Muscle layer of colon (tissue), 2 donors: ENCODE data around the gene EHBP1.

Experiments used
- H3K27ac ChIP-seq: one replicate; pipeline ENCODE4 v1.7.0; 2013; ENCODE audit warnings: low read depth, mild to moderate bottlenecking, low read length, moderate library complexity
- H3K27me3 ChIP-seq, 2 donors: one replicate each; pipeline ENCODE4 v1.7.0; 2013; ENCODE audit warnings: low read length in 2 of 2, mild to moderate bottlenecking in 2 of 2; ENCODE audit not compliant: insufficient read depth in 2 of 2, control insufficient read depth in 1 of 2
- H3K36me3 ChIP-seq: one replicate; pipeline ENCODE4 v1.7.0; 2013; ENCODE audit warnings: mild to moderate bottlenecking, low read length; ENCODE audit not compliant: insufficient read depth
- H3K4me1 ChIP-seq: one replicate; pipeline ENCODE4 v1.7.0; 2013; ENCODE audit warnings: mild to moderate bottlenecking, low read length; ENCODE audit not compliant: insufficient read depth
- H3K4me3 ChIP-seq, 2 donors: one replicate each; pipeline ENCODE4 v1.7.0; 2013; ENCODE audit warnings: low read length in 2 of 2, low read depth in 1 of 2, mild to moderate bottlenecking in 1 of 2, moderate library complexity in 1 of 2
- H3K9ac ChIP-seq: one replicate; pipeline ENCODE4 v1.7.0; 2013; ENCODE audit warnings: low read length
- H3K9me3 ChIP-seq: one replicate; pipeline ENCODE4 v1.7.0; 2013; ENCODE audit warnings: mild to moderate bottlenecking, low read length
- donor health status: abdominal sarcoma.
- donor health status: Adenocarcinoma of cecum.

The EHBP1 gene

DNA sequence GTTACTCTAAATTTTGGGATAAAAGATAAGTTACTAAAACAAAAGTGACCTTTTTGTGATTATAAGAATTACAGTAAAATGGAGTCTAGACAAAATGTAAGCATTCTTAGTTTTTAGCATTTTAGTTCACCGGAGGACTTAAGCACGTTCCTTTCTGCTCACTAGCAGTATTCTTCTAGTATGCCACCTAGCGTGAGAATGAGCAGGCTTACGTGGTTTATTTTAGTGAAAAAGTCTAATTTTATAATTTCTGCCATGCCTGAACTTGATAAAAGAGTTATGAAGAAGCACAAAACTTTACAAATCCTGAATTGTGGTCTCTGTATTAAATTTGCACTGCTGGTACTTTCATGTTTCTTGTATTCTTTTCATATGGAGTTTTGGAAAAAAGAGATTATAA, 332.5 kb downstream of the EHBP1 start:
- H3K4me3 ChIP-seq, result no peak overlapping the region
- no peak overlapping the region for H3K9ac ChIP-seq
- no peak overlapping the region for H3K27ac ChIP-seq
- H3K36me3 ChIP-seq, result peaks cover 4% of the 10 kb centered on the region
- H3K4me1 ChIP-seq, result no peaks in the 10 kb centered on the region
- no peaks in the 10 kb centered on the region for H3K27me3 ChIP-seq
- no peaks in the 10 kb centered on the region for H3K9me3 ChIP-seq

DNA sequence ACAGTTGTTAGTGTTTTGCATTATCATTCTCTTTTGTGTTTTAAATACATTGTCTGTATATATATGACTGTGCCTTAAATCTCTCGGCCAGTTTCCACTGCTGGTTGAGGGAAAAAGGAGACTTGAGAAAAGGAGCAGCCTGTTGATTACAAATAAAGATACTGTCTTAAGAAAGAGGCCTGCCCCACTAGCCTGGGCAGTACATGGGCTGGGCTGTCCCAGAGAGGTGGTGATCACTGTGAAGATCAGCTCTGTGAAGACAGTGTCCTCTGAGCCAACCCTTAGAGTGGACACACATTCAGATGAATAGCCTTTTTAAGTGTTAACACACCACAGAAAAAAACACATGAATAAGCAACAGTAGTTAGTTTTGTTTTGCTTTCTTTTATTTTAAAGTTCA, 335.1 kb downstream of the EHBP1 start:
- Histone ChIP-seq H3K9ac (no peak overlapping the region), H3K4me1 (no peaks in the 10 kb centered on the region), H3K36me3 (peaks cover 15% of the 10 kb centered on the region), H3K4me3 (no peak overlapping the region), H3K9me3 (no peaks in the 10 kb centered on the region), H3K27ac (no peak overlapping the region), H3K27me3 (peaks cover 0 to 7% of the 10 kb centered on the region in 2 donors)

DNA sequence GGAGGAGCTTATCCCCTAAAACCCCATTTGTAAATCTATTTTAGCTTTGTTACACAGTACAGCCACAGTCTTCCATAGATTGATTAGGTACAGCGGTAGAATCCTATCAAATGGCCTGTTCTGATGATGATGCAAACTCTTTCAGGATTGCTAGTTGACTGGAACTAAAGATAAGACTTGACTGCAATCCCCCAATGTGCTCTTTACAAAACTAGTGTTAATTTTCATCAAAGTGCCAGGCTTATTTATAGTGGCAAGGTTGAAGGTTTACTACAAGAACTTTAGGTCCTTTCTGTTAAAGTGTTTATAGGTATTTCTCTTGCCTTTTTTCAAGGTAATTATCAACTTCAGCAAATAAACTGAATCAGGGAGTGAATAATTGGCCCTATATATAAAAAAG, 336.1 kb downstream of the EHBP1 start:
- peaks cover 25% of the 10 kb centered on the region for H3K36me3 ChIP-seq
- H3K9me3 ChIP-seq, result no peaks in the 10 kb centered on the region
- H3K27me3 ChIP-seq, result peaks cover 0 to 7% of the 10 kb centered on the region in 2 donors
- H3K4me1 ChIP-seq, result no peaks in the 10 kb centered on the region
- no peak overlapping the region for H3K9ac ChIP-seq
- H3K27ac ChIP-seq, result no peak overlapping the region
- no peak overlapping the region for H3K4me3 ChIP-seq

GRCh38 chr2:63044362-63045327, 339.1 kb downstream of the EHBP1 start:
- peaks cover 26% of the 10 kb centered on the region for H3K36me3 ChIP-seq

GRCh38 chr2:63046552-63046951, 341.0 kb downstream of the EHBP1 start:
- H3K9ac ChIP-seq, result no peak overlapping the region
- H3K27ac ChIP-seq, result no peak overlapping the region
- H3K4me1 ChIP-seq, result peaks cover 19% of the 10 kb centered on the region
- H3K27me3 ChIP-seq, result peaks cover 21 to 54% of the 10 kb centered on the region in 2 donors
- H3K9me3 ChIP-seq, result no peaks in the 10 kb centered on the region
- no peak overlapping the region for H3K4me3 ChIP-seq
- peaks cover 21% of the 10 kb centered on the region for H3K36me3 ChIP-seq

More at GRCh38 chr2:63044362-63045327, 339.1 kb downstream of the EHBP1 start:
- no peaks in the 10 kb centered on the region for H3K9me3 ChIP-seq
- H3K4me1 ChIP-seq, result peaks cover 9% of the 10 kb centered on the region
- H3K27me3 ChIP-seq, result peaks cover 19 to 37% of the 10 kb centered on the region in 2 donors
- H3K9ac ChIP-seq, result no peak overlapping the region
- no peak overlapping the region for H3K27ac ChIP-seq
- no peak overlapping the region for H3K4me3 ChIP-seq

DNA sequence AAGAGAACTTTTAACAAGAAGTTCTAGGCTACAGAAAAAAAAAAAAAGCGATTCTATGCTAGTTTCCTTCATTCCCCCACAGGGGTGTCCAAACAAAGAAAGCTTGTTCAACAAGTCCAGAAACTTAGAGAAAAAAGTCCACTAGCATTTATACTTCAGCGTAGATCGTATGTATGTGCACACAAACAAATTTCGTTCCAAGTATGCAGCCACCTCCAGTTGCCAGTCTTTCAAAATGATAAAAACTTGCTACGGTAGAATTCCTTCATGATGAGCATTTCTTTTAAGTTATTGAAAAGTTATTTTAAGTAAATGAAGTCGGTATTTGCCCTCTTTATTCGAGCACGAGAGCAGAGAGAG, 341.4 kb downstream of the EHBP1 start:
- no peak overlapping the region for H3K9ac ChIP-seq
- H3K4me1 ChIP-seq, result peaks cover 19% of the 10 kb centered on the region
- peaks cover 2% of the 10 kb centered on the region for H3K9me3 ChIP-seq
- H3K27ac ChIP-seq, result no peak overlapping the region
- peaks cover 21% of the 10 kb centered on the region for H3K36me3 ChIP-seq
- peaks cover 21 to 58% of the 10 kb centered on the region in 2 donors for H3K27me3 ChIP-seq
- no peak overlapping the region for H3K4me3 ChIP-seq

- no peak overlapping the region for H3K27ac ChIP-seq
- H3K9me3 ChIP-seq, result peaks cover 8% of the 10 kb centered on the region
- no peak overlapping the region for H3K4me3 ChIP-seq
- H3K36me3 ChIP-seq, result peaks cover 21% of the 10 kb centered on the region
- peaks cover 21 to 64% of the 10 kb centered on the region in 2 donors for H3K27me3 ChIP-seq
- peaks cover 19% of the 10 kb centered on the region for H3K4me1 ChIP-seq
- H3K9ac ChIP-seq, result no peak overlapping the region
Observed at GRCh38 chr2:63047321-63048279, 342.1 kb downstream of the EHBP1 start.

DNA sequence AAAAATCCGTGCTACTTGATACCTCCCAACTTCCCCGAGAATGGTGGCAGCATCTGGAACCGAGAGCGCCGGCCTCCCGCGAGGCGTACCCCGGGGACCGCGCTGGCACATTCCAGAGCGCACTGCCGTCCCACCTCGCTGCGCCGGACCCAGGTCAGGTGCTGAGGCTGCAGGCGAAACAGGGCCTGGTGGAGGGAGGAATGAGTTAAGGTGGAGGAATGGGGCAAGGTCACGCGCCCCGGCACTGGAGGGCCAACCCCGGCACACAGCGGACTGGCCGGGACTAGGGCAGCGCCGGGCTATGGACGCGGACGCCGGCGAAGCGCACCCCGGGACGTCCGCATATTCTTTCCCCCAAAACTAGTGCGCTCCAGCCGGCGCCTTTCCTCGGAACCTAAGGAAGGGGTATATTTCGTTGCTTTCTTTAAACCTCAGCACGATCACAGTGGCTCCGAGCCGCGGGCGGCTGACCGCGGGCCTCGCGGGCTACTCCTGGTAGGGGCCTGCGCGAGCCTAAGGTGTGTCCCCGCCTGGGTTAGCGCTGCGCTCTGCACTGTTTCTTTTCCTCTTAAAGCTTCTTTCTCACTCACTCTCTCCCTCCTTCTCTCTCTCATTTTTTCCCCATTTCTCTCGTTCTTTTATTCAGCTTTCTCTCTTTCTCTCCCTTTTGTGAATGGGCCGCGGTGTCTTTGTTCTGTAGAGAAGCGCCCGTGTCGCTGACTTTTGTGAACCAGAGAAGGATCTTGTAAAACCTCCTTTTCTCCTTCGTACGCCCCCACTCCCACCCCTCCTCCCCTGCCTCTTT, 343.1 kb downstream of the EHBP1 start:
- peaks cover 19% of the 10 kb centered on the region for H3K4me1 ChIP-seq
- no peak overlapping the region for H3K27ac ChIP-seq
- no peak overlapping the region for H3K9ac ChIP-seq
- H3K36me3 ChIP-seq, result peaks cover 21% of the 10 kb centered on the region
- H3K27me3 ChIP-seq, result peaks cover 28 to 73% of the 10 kb centered on the region in 2 donors
- H3K9me3 ChIP-seq, result peaks cover 8% of the 10 kb centered on the region
- H3K4me3 ChIP-seq, result no peak overlapping the region

DNA sequence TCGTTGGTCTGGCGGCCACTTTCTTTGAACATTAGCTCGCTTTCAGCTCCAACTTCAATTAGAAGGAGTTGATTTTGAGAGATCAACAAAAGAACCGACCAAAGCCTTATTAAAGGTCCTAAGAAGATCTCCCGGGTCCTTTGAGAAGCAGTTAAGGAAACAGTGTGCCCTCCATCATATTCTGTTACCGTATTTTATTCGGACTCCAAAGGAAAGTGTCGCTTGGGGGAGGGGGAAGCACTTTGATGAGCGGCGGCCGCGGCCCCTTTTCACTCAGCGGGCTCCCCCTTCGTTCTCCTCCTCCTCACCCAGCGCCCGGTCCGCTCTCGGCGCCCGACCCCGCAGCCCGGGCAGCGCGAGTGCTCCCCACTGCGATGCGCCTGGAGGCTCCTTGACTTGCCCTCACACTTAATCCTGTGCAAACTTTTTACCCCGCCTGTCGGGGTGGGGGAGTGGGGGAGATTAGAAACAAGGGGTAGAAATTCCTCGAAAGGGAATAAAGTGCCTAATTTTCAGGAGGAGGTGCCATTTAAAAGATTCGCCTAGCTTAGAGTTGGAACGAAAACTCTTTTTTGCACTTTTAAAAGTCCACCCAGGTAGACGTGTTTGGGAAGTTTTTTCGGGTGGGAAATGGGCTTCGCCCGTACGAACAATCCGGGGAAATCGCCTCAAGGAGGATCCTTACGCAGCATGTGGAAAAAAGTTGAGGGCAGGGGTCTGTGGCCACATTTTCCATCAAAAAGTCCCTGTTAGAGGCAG, 343.9 kb downstream of the EHBP1 start:
- H3K9me3 ChIP-seq, result peaks cover 8% of the 10 kb centered on the region
- no peak overlapping the region for H3K9ac ChIP-seq
- peaks cover 27% of the 10 kb centered on the region for H3K4me1 ChIP-seq
- no peak overlapping the region for H3K27ac ChIP-seq
- H3K27me3 ChIP-seq, result peaks cover 37 to 81% of the 10 kb centered on the region in 2 donors
- no peak overlapping the region for H3K4me3 ChIP-seq
- peaks cover 21% of the 10 kb centered on the region for H3K36me3 ChIP-seq

- peaks cover 8% of the 10 kb centered on the region for H3K9me3 ChIP-seq
- no peak overlapping the region for H3K9ac ChIP-seq
- no peak overlapping the region for H3K27ac ChIP-seq
- peaks cover 42 to 82% of the 10 kb centered on the region in 2 donors for H3K27me3 ChIP-seq
- peaks cover 17% of the 10 kb centered on the region for H3K36me3 ChIP-seq
- H3K4me3 ChIP-seq, result peak overlapping the region in 1 of 2 donors; percentile 42
- peaks cover 32% of the 10 kb centered on the region for H3K4me1 ChIP-seq
Observed at GRCh38 chr2:63049970-63050333, 344.4 kb downstream of the EHBP1 start.
